HepG2 (cell line): Measurements from ENCODE around the gene ATXN7L3. TPM values are rescaled to one million over a fixed set of nuclear protein-coding genes. Genes with fewer than 3 reads are reported as not detected.

Experiments
- DMAP1 ChIP-seq: IDR thresholded peaks from 2 replicates; pipeline ENCODE4 v1.6.1; 2016
- ELF1 ChIP-seq: sonication (generic); formaldehyde crosslinking; IDR thresholded peaks from 2 replicates; pipeline ENCODE4 v1.4.0; 2020; ENCODE audit warnings: missing genetic modification reagents
- ETV6 ChIP-seq: sonication (generic); formaldehyde crosslinking; conservative IDR thresholded peaks from 2 replicates; pipeline ENCODE4 v1.4.0; 2020; ENCODE audit warnings: missing genetic modification reagents
- GATAD1 ChIP-seq: IDR thresholded peaks from 2 replicates; pipeline ENCODE4 v1.6.1; 2016; ENCODE audit warnings: missing genetic modification reagents, missing compliant biosample characterization
- GFI1 ChIP-seq: sonication (generic); formaldehyde crosslinking; IDR thresholded peaks from 2 replicates; pipeline ENCODE4 v1.5.0; 2020; ENCODE audit warnings: missing genetic modification reagents, mild to moderate bottlenecking, borderline replicate concordance
- HNF4G ChIP-seq, 2 experiments: sonication (generic) in 1 of 2; formaldehyde crosslinking in 1 of 2; IDR thresholded peaks; 2 replicates each; pipeline versions ENCODE4 v1.4.0 to v1.6.1; 2011 to 2020; ENCODE audit warnings: borderline replicate concordance in 2 of 2, low read depth in 2 of 2, mild to moderate bottlenecking in 2 of 2, low read length in 1 of 2, missing genetic modification reagents in 1 of 2, moderate library complexity in 1 of 2
- MED1 ChIP-seq: sonication (generic); formaldehyde crosslinking; IDR thresholded peaks from 2 replicates; pipeline ENCODE4 v1.4.0; 2020; ENCODE audit warnings: missing genetic modification reagents
- MXI1 ChIP-seq: IDR thresholded peaks from 3 replicates; pipeline ENCODE4 v1.6.1; 2012; ENCODE audit warnings: low read depth, low read length, inconsistent platforms, borderline replicate concordance
- MYNN ChIP-seq: sonication (generic); formaldehyde crosslinking; IDR thresholded peaks from 2 replicates; pipeline ENCODE4 v1.4.0; 2020; ENCODE audit warnings: mild to moderate bottlenecking, low read depth, missing genetic modification reagents
- NFKB2 ChIP-seq: sonication (generic); formaldehyde crosslinking; IDR thresholded peaks from 2 replicates; pipeline ENCODE4 v1.4.0; 2020; ENCODE audit warnings: missing genetic modification reagents, borderline replicate concordance
- NPAS2 ChIP-seq: sonication (generic); formaldehyde crosslinking; IDR thresholded peaks from 2 replicates; pipeline ENCODE4 v1.8.0; 2022; ENCODE audit warnings: mild to moderate bottlenecking, missing genetic modification reagents, borderline replicate concordance
- PAWR ChIP-seq: sonication (generic); formaldehyde crosslinking; IDR thresholded peaks from 2 replicates; pipeline ENCODE4 v1.4.0; 2020; ENCODE audit warnings: missing genetic modification reagents, mild to moderate bottlenecking, borderline replicate concordance
- PITX1 ChIP-seq: sonication (generic); formaldehyde crosslinking; IDR thresholded peaks from 2 replicates; pipeline ENCODE4 v1.5.1; 2020; ENCODE audit warnings: mild to moderate bottlenecking, missing genetic modification reagents
- SALL1 ChIP-seq: sonication (generic); formaldehyde crosslinking; IDR thresholded peaks from 2 replicates; pipeline ENCODE4 v1.8.0; 2022; ENCODE audit warnings: mild to moderate bottlenecking, missing genetic modification reagents
- SPEN ChIP-seq: sonication (generic); formaldehyde crosslinking; IDR thresholded peaks from 2 replicates; pipeline ENCODE4 v1.5.1; 2020; ENCODE audit warnings: low read depth, mild to moderate bottlenecking, missing genetic modification reagents
- TBX3 ChIP-seq: fragments of 450-650 bp; IDR thresholded peaks from 2 replicates; pipeline ENCODE4 v1.6.1; 2017; ENCODE audit warnings: antibody characterized with exemption, mild to moderate bottlenecking, inconsistent platforms, borderline replicate concordance
- YY1 ChIP-seq: IDR thresholded peaks from 2 replicates; pipeline ENCODE4 v1.6.1; 2011; ENCODE audit warnings: low read length, low read depth, moderate library complexity, mild to moderate bottlenecking; ENCODE audit not compliant: insufficient read depth, insufficient replicate concordance
- ZFP36L2 ChIP-seq: sonication (generic); formaldehyde crosslinking; IDR thresholded peaks from 2 replicates; pipeline ENCODE4 v1.4.0; 2020; ENCODE audit warnings: missing genetic modification reagents
- ZNF34 ChIP-seq: sonication (generic); formaldehyde crosslinking; IDR thresholded peaks from 2 replicates; pipeline ENCODE4 v1.4.0; 2020; ENCODE audit warnings: mild to moderate bottlenecking, missing genetic modification reagents, borderline replicate concordance
- ZNF451 ChIP-seq: sonication (generic); formaldehyde crosslinking; IDR thresholded peaks from 2 replicates; pipeline ENCODE4 v1.5.0; 2020; ENCODE audit warnings: mild to moderate bottlenecking, missing genetic modification reagents
- ZNF678 ChIP-seq: sonication (generic); formaldehyde crosslinking; IDR thresholded peaks from 2 replicates; pipeline ENCODE4 v1.4.0; 2020; ENCODE audit warnings: mild to moderate bottlenecking, missing genetic modification reagents
- ZNF709 ChIP-seq: sonication (generic); formaldehyde crosslinking; IDR thresholded peaks from 2 replicates; pipeline ENCODE4 v1.5.0; 2020; ENCODE audit warnings: mild to moderate bottlenecking, missing genetic modification reagents
- ZNF792 ChIP-seq: IDR thresholded peaks from 2 replicates; pipeline ENCODE4 v1.6.1; 2016
- ZNF839 ChIP-seq: sonication (generic); formaldehyde crosslinking; IDR thresholded peaks from 2 replicates; pipeline ENCODE4 v1.4.0; 2020; ENCODE audit warnings: missing genetic modification reagents, mild to moderate bottlenecking, borderline replicate concordance
- ZNF841 ChIP-seq: sonication (generic); formaldehyde crosslinking; IDR thresholded peaks from 2 replicates; pipeline ENCODE4 v1.8.1; 2023; ENCODE audit warnings: missing genetic modification reagents, borderline replicate concordance
- polyA plus RNA-seq, 8 experiments: library from polyadenylated mRNA; depleted of rRNA in 3 of 8; stranded (reverse) in 7 of 8; unstranded in 1 of 8; fragments of >200 nt; fragmentation: Illumina TruSeq in 4 of 8; extraction: Trizol in 4 of 8; gene quantifications; 2 replicates each; pipeline versions ENCODE4 v1.2.1 to v1.2.3, GENCODE V29; 2011 to 2016; ENCODE audit warnings: low read depth in 4 of 8, missing spikeins in 1 of 8, mixed read lengths in 1 of 8; ENCODE audit not compliant: insufficient read depth in 1 of 8
- total RNA-seq, 5 experiments: library from RNA; depleted of rRNA; stranded (reverse); fragments of >200 nt; fragmentation: Illumina TruSeq; extraction: Trizol; gene quantifications; 2 replicates each; pipeline ENCODE4 v1.2.3, GENCODE V29; 2016; ENCODE audit warnings: low read depth in 1 of 5
- TF ChIP-seq, protein P1 (sequence below): sonication (generic); formaldehyde crosslinking; IDR thresholded peaks from 2 replicates; pipeline ENCODE4 v1.8.1; 2022; ENCODE audit warnings: mild to moderate bottlenecking, missing genetic modification reagents
- TF ChIP-seq, protein P2 (sequence below): sonication (generic); formaldehyde crosslinking; IDR thresholded peaks from 2 replicates; pipeline ENCODE4 v1.5.1; 2020; ENCODE audit warnings: mild to moderate bottlenecking, missing genetic modification reagents, moderate library complexity

Gene ATXN7L3
- total and polyA plus RNA-seq, 2 of the 13 experiments (the other 11 are each of a cell fraction or from before 2014, with no cell fraction given) = 44.5 to 59.1 TPM

DNA sequence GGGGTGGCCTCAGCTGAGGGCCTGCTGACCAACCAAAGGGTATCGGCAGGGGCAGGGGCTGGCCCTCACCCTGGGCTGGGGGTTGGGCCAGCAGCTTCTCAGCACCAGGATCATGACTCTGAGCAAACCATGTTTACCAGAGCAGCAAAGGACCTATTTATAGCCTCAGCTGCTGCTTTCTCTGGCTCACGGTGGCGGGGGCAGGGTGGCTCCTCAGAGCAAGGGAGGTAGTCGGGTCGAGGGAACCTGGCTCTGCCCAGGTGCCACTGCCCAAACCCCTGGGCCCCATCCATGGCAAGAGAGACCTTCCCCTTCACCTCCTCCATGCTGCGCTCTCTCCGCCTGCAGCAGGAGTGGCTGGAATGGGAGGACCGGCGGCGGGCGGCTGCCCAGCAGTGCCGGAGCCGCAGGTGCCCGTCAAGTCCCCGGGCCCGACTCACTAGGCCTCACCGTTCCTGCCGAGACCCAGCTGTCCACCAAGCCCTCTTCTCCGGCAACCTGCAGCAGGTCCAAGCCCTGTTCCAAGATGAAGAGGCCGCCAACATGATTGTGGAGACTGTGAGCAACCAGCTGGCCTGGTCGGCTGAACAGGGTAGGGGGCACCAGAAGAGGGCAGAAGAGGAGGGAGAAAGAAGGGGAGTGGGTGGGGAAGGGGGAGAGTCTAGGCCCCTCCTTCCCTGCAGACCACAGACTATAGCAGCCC, 29.0 kb downstream of the ATXN7L3 start, which contains the start of gene ASB16 (continued):
- TF ChIP-seq ZNF678 (no peak), PAWR (no peak), ETV6 (CRISPR knock-in tag) (no peak), NPAS2 (no peak), ZNF792 (CRISPR knock-in tag) (0 out of 2 replicates have a peak, but pooled peaks have one; percentile 18), MED1 (CRISPR knock-in tag) (0 out of 2 replicates have a peak, but pooled peaks have one; percentile 39), TBX3 (no peak), PITX1 (CRISPR knock-in tag) (no peak), NFKB2 (CRISPR knock-in tag) (peak; percentile 22; the same call in 1 of the 2 replicates), ELF1 (CRISPR knock-in tag) (no peak; the same call in 1 of the 2 replicates), SPEN (no peak), ZNF451 (0 out of 2 replicates have a peak, but pooled peaks have one; percentile 14), GFI1 (no peak), HNF4G (IDR thresholded peaks at IDR 0.05; ENCODE audit: borderline replicate concordance, low read depth, low read length) (no peak), HNF4G (CRISPR knock-in tag; IDR thresholded peaks at IDR 0.05; ENCODE audit: borderline replicate concordance, low read depth) (no peak), MXI1 (no peak), ZNF34 (CRISPR knock-in tag) (no peak), ZNF839 (CRISPR knock-in tag) (0 out of 2 replicates have a peak, but pooled peaks have one; percentile 32), MYNN (CRISPR knock-in tag) (no peak), DMAP1 (CRISPR knock-in tag) (no peak), GATAD1 (CRISPR knock-in tag) (peak; percentile 14; the same call in 1 of the 2 replicates), YY1 (no peak), ZFP36L2 (CRISPR knock-in tag) (no peak), ZNF709 (CRISPR knock-in tag) (no peak), SALL1 (peak; percentile 69; the same call in 1 of the 2 replicates), ZNF841 (CRISPR knock-in tag) (no peak)
- TF ChIP-seq, protein P1, sequence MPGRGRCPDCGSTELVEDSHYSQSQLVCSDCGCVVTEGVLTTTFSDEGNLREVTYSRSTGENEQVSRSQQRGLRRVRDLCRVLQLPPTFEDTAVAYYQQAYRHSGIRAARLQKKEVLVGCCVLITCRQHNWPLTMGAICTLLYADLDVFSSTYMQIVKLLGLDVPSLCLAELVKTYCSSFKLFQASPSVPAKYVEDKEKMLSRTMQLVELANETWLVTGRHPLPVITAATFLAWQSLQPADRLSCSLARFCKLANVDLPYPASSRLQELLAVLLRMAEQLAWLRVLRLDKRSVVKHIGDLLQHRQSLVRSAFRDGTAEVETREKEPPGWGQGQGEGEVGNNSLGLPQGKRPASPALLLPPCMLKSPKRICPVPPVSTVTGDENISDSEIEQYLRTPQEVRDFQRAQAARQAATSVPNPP (CRISPR knock-in tag) = no peak
- TF ChIP-seq, protein P2, sequence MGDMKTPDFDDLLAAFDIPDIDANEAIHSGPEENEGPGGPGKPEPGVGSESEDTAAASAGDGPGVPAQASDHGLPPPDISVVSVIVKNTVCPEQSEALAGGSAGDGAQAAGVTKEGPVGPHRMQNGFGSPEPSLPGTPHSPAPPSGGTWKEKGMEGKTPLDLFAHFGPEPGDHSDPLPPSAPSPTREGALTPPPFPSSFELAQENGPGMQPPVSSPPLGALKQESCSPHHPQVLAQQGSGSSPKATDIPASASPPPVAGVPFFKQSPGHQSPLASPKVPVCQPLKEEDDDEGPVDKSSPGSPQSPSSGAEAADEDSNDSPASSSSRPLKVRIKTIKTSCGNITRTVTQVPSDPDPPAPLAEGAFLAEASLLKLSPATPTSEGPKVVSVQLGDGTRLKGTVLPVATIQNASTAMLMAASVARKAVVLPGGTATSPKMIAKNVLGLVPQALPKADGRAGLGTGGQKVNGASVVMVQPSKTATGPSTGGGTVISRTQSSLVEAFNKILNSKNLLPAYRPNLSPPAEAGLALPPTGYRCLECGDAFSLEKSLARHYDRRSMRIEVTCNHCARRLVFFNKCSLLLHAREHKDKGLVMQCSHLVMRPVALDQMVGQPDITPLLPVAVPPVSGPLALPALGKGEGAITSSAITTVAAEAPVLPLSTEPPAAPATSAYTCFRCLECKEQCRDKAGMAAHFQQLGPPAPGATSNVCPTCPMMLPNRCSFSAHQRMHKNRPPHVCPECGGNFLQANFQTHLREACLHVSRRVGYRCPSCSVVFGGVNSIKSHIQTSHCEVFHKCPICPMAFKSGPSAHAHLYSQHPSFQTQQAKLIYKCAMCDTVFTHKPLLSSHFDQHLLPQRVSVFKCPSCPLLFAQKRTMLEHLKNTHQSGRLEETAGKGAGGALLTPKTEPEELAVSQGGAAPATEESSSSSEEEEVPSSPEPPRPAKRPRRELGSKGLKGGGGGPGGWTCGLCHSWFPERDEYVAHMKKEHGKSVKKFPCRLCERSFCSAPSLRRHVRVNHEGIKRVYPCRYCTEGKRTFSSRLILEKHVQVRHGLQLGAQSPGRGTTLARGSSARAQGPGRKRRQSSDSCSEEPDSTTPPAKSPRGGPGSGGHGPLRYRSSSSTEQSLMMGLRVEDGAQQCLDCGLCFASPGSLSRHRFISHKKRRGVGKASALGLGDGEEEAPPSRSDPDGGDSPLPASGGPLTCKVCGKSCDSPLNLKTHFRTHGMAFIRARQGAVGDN (CRISPR knock-in tag) = peak; percentile 85
